Fibroblast of upper back skin (primary cell): ENCODE data around the gene PRKACA.

Source experiments
- DNase-seq: peaks from one replicate; pipeline ENCODE4 v3.0.0-alpha.2; 2013

The PRKACA gene

DNA sequence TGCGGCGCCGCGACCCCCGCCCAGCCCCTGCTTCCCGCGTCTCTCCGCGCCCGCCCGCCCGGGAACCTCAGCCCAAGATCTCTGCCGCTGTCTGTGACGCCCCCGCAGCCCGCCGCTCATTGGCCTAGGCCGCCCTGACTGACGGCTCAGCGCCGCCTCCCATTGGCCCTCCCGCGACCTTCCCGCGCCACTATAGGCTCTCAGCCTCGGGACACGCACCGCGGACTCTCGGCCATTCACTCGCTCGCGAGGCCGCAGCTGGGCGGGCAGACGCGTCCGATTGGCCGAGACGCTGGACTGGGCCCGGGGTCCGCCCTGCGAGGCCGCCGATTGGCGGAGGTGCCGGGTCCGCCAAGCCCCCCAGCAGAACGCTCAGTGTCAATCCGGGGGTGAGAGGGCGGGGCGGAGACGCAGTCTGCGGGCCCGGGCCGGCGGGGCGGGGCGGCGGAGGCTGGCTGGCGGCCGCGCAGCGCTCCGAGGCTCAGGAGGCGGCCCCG, at the start of gene PRKACA:
TSS of gene PRKACA (minus strand) at position 95 of the 497 bp plus-strand sequence. CDS start 215 bp downstream, outside the sequence.
- peak; percentile 99 for DNase-seq

DNA sequence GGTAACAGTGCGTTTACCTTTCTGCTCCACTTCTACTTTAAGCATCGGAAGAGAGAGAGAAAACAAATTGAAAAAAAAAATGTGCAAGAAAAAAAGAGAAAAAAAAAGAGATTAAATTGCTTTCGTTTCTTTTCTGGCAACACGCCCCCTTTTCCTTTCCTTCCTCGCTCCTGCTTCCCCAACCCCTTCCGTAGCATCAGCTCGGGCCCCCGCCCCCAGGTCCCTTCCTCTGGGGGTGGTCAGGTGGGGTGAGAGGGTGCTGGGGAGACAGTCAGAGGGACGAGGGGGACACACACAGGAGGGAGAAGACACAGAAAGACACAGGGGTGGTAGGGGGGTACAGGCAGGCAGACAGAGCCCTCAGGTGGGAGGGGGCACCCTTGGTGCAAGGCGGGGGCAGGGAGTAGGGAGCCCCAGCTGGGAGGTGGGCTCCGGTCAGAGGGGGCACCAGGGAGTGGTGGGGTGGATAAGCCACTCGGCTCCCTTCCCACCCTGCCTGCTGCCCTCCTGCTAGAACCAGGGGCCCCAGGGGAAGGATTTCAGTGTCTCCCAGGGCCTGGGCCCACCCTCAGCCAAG, 49.5 kb upstream of the PRKACA start:
- no peak for DNase-seq

DNA sequence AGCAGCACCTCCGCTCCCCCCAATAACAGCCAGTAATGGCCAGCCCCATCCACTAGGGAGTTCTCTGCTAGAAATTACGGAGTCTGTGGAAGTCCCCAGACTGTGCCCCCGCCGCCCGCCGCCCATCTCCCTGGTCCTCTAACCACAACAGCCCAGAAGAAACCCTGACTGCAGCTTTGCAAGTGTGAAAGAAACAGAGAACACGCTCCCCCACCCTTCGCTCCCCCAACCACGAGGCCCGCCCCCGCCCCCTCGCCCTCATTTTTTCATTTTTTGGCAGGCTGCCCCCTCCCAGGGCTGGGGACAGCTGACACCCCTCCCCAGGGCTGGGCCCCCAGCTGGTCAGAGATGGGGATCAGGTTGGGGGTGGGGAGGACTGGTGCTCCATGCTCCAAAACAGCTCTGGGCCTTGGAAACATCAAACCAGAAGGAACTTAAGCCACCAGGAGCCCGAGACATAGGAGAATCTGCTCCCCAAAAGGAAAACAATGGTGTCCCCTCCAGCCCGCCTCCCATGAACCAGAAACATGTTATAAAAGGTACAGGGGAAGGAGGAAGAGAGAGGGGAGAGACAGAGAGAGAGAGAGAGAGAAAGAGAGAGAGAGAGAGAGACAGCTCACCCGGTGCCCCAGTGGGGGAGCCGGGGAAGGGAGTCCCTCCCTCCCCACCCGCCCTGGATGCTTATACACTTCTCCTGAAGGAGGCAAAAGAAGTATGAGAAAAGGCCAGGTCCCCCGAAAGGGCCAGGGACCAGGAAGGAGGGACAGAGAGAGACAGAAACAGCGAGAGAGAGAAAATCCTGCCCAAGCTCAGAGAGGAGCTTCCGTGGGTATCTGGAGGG, 48.6 kb upstream of the PRKACA start:
- DNase-seq = no peak

DNA sequence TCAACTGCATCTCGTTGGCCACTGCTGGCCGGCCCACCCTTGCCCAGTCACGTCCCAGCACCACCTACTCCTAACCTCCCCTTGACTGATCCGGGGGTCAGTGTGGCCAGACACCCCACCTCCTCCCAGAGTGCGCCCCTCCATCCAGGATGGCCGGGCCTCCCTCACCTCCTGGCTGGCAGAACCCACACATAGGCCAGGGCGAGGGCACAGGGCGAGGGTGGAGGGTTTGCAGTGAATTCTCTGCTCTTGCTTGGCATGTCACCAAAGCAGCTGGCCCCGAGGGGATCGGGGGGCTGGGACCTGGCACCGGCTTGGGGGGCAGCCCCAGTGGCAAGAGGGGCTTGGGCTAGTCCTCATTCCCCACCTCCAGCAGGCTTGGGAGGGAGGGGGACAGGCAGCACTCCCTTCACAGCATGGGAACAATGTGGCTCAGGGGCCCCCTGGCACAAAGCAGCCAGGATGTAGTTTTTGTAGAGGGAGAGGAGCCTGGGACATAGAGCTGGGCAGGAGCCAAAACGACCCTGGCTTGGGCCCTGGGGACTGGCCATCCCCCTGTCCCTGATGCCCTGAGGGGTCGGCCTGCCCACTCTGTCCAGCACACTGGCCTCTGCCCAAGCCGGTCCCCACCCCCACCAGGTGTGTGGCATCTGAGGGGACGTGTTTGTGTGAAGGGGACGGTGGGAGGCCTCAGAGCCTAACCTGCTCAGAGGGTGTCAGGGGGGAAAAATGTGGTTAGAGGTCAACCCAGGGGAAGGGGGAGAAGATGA, 47.3 kb upstream of the PRKACA start:
- DNase-seq = no peak

DNA sequence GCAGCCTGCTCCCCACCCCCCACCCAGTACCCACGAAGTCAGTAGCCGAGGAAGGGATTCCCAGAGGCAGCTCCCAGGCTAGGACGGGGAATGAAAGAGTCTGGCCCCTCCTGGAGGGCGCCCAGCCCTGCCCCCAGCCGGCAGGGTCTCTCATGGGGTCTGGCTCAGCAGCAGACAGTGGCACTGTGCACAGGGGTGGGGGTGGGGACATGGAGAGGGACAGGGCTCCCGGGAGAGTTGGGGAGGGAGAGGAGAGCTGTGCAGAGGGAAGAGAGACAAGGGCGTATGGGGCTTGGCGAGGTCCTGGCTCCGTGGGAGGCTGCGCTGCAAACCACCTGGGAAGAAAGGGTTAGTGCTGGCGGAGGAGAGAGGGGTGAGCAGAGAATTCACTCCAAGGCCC, 46.5 kb upstream of the PRKACA start:
- DNase-seq = no peak

DNA sequence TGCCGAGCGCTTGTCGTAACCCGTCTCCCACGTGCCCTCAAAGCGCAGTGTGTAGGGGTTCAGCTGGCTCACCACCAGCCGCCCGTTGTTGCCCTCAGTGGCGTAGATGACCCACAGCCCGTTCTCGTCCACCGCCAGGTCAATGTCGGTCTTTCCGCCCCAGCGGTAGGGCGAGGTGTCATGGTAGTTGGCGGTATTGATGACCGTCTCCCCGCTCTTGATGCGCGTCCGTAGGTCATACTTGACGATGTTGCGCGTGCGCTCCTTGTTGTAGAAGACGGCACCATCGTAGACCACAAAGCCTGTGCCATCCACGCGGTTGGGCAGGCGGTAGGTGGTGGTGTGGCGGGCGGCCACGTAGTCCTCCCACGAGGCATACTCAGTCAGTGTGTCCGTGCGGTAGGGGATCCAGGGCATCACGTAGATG, 45.3 kb upstream of the PRKACA start:
- no peak for DNase-seq

DNA sequence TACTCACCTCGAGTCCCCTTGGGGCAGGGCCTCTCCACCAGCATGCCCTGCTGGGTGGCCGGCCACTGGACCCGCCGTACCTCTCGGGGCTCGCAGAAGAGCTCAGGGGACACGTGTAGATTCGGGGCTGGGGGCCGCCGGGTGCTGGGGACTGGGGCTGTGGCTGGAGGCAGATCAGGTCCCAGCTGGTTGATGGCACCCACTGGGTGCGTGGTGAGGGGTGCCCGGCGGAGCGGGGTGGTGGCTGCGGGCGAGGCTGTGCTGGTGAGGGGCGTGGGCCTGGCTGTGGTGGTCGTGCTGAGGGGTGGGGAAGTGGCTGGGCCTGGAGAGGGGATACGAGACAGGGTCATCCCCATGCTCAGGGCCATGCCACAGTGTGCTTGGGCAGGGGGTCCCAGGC, 43.7 kb upstream of the PRKACA start:
- DNase-seq = no peak

DNA sequence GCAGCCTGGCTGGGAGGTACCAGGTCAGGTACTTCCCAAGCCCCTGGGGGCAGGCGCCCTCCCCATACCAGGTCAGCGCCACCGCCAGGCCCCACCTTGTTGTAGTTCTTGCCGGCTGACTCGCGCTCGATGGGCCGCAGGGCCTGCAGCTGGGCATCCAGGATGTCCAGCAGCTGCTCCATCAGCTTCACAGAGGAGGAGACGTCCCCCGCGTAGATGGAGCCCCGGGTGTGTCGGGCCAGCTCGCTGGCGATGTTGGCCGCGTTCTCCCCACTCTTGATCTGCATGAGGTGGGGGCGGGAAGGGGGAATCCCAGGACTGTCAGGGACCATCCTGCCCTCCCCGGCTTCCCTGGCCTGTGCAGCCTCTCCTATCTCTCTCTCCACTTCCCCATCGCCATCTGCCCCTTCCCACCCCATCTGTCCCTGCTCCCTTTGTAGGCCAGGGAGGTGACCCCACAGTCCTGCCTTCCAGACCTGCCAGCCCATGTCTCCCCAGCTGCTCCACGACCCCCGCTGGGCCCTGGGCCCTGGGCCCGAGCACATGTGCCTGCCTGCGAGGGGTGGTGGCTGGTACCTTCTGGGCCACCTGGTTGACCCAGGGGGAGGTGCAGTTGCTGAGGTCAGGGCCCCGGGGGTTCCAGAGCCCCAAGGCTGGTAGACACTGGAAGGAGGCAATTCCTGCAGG, 42.6 kb upstream of the PRKACA start:
- no peak for DNase-seq

DNA sequence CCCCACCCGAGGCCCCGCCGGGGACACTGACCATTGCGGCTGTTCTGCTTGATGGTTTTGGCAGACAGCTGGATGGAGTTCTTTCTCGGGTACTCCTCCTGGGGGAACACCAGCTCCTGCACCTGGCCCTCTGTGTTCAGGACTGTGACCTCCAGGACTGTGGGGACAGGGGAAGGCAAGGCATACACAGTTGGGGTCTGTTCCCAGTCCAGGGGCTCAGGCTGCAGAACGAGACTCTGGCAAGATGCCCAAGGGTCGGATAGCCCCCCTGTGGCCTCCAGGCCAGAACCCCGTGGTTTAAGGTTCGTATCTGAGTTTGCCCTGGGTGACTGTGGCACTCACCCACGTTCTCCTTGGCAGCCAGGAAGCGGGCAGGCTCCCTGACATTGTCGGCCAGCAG, 41.5 kb upstream of the PRKACA start:
- no peak for DNase-seq

DNA sequence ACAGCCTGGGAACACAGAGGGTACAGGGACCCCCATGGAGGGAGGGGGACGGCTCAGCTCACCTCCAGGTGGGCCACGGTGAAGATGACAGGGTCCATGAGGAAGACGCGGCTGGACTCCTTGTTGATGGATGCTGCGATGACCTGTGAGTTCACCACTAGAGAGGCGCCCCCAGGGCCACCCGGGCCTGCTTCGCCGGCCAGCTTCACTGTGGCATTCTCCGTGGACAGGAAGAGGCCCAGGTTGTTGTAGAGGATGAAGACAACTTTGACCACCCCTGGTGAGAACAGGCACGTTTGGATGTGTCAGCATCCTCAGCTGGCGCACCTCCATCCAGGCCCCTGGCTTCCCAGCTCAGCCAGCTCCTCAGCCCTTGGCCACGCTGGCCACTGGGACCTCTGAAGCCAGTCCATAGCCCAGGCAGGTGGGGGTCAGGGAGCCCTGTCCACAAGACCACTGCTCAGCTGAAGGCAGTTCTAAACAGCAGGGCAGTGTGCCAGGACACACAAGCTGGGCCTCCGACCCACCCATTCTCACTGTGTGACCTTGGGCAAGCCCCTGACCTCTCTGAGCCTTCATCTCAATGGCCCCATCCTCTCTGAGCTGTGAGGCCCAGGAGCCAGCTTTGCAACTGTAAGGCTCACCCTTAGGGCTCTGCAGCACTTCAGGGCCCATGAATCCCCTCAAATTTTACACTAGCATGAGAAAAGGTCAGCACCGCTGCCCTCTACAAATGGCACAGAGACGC, 40.9 kb upstream of the PRKACA start:
- no peak for DNase-seq

DNA sequence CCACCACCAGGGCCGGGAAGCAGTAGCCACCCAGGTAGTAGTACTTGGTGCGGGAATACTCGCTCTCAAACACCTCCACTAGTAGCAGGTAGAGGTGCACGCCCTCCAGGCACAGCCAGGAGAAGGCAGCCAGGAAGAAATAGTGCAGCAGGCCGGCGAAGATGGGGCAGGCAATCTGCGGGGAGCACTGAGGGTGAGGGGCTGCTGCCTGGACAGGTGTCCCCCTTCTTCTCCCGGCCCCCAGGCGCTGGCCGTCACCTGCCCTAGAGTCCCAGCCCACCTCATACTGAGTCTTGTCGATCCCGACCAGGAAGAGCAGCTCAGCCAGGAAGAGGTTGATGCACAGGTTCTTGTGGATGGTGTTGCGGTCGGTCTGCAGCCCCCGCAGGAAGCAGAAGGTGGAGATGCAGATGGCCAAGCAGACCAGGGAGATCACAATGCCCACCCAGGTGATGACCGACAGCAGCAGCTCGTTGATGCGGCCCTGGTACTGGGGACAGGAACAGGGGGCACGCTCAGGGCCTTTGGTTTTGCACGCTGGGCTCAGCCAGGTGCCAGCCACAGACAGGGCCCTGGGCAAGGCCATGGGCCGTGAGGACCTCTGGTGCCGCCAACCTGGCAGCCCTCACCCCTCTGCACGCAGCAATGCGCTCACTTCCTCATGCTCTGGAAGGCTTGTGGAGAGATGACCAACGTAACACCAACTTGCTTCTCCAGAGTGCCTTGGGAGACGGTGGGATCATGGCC, 39.6 kb upstream of the PRKACA start:
- DNase-seq = no peak

DNA sequence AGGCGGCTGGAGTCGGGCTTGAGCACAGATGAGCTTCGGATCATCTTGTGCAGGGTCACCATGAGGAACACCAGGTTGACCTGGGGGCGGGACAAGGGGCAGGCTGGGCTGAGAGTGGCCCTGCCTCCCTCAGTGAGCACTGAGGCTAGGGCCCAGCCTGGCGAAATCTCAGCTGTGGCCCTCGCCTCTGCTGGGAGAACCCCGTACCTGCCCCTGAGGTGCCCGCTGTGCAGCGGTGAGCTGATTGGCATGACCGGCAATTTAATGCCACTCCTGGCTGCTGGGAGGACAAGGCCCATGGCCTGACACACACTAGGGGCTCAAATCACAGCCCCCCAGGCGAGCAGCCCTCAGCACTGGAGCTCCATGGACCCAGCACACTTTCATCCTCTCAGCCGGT, 38.6 kb upstream of the PRKACA start:
- DNase-seq = no peak

DNA sequence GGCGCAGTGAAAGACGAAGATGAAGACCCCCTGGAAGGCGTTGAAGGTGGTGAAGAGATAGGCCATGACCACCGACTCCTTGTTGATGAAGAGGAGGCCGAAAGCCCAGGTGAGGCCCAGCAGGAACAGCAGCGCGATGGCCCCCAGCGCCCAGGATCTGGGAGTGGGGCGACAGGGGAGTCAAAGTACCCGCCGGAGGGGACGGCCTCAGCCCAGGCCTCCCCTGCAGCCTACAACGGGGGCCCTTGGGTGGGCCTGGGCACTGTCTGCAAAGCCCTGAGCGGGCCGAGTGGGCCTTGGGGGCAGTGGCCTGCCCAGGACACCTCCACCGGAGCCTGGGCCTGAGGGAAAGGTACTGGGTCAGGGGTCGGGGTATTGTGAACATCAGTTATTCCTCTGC, 37.8 kb upstream of the PRKACA start:
- no peak for DNase-seq

DNA sequence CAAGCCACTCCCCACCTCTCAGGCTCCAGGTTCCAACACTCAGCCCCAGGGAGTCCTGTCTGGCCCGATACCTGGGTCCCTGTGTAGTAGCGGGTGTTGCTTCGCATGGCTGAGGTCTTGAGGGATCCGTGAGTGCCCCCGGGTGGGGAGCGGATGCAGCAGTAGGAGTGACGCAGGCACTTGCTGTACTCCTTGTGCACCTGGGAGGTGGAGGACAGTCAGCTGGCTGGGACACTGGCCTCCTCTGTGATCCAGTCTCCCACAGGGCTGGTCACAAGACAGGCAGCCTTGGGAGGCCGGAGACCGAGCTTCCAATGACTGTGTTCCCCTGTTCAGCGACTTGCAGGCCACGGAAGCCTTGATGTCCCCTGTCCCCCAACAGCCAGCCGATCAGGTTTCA, 35.2 kb upstream of the PRKACA start:
- no peak for DNase-seq

DNA sequence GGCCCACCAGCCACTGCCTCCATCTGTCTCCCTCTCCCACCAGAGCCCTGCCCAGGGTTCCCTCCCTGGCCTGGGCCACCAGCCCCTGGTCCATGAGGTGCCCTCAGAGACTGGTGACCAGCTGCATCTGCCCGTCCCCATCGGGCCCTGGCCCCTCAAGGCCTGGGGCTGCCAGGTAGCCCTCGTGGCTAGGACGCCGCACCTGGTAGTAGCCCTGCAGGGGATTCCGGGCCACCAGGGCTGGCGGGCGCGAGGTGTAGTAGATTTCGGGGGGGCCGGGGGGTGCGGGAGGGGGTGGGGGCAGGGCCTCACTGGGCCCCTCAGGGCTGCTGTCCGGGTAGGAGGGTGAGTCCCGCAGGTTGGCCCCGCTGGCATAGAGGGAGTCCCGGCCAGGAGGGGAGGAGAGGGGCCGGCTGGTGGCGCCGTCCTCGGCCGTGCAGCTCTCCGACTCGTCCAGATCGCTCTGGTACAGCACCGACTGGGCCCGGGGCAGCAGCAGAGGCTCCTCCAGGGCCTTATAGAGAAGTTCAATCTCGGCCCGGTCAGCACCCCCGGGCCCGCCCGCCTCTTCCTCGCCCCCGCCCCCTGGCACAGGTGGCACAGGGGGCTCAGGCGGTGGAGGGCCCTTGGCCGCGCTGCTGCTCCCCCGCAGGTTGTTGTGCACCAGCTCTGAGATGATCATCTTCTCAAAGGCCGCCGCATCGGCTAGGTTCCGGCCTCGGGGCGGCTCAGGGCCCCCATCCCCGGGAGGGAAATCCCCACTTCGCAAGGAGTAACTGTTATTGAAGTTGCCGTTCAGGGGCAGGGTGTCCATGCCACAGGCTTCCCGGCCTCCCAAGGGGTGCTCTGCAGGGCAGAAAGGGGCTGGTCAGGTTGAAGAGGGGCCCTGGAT, 33.5 kb upstream of the PRKACA start:
- DNase-seq = no peak

DNA sequence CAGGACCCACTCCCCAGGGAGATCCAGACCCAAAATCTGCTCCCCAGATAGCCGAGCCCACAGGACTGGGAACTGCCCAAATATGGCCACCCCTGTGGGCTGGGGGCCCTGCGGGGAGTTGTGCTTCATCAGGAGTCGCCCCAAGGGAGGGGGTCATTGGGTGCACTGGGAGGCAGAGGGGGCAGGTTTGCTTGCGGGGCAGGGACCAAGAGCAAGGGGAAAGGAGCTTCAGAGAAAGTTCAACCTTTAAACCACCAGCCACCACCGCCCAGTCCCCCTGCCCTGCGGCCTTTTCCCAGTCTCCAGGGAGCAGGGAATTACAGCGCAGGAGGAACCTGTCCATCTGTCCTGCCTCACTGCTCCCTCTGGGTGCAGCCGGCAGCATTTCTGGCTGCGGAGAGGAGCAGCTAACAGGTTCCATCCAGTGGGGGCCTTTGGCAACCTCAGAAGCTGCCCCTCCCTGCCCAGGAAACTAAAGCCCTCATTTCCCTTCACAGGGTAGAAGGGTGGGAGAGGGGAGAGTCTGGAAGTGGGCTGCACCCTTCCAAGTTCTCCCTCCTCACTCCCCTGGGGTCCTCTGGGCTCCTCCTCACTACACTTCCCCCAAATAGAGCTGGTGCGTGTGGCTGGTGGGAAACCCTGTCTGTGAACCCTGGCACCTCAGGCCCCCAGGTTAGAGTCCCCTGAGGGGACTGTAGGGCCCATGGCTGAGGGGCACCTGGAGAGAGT, 32.6 kb upstream of the PRKACA start:
- DNase-seq = no peak

DNA sequence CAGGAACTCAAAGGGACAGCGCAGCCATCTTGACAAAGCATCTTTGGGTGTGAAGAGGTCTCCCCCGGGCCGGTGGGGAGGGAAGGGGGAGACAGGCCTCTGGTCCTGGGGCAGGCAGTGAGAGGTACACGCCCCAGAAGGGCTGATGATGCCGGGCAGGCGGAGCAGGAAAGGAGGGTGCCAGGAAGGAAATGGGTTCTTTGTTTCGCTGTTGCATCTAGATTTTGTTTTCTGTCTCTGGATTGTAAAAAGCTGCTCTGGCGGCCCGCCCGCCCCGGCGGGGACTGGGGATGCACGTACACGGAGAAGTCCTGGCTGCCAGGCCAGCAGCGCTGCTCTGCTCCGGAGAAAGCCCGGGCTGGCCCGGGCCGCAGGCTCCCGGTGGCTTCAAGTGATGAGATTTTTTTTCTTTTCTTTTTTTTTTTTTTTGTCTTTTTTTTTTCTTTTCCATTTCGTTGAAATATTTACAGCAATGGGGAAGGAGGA, 32.0 kb upstream of the PRKACA start:
- peak; percentile 32 for DNase-seq

DNA sequence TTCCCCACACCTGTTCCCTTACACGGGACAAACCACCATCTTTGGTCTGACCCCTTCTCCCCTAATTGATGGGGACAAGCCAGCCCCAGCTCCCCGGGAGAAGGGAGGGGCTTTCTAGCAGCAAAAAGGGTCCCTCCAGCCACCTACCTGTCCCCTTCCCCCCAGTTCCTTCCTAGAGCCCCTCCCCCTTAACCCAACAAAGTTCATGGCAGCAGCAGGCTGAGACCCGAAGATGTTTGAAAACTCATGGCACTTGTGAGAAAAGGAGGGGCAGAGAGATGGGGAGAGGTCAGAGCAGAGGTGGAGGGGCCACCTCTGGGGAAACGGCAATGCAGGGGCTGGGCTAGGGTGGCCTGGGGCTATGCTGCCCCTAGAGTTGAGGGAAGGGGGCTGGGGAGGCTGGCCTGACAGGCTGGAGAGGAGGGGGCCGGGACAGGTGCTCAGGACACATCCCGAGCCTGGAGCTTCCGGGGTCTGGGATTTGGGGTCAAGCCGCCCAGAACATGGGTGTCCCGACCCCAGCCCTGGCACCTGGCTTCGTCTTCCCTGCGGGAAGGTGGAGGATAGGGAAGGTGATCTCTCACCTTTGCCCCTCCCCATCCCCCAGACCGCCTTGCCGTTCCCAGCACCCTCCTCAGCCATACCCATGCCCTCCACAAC, 31.3 kb upstream of the PRKACA start:
- DNase-seq = no peak
